Gastrocnemius medialis (tissue), 4 donors: ENCODE data around the gene FBN2.

Experiments used
- POLR2A ChIP-seq, 2 donors: fragments of 450-650 bp; IDR thresholded peaks; one replicate each; pipeline ENCODE4 v1.6.1; 2017; ENCODE audit warnings: antibody characterized with exemption in 2 of 2, mild to moderate bottlenecking in 2 of 2, moderate library complexity in 2 of 2
- TF ChIP-seq, protein P1 (sequence below), 5 experiments: fragments of 450-650 bp in 3 of 5; fragments of 200-600 bp in 2 of 5; sonication (generic) in 2 of 5; IDR thresholded peaks in 4 of 5; conservative IDR thresholded peaks in 1 of 5; 1 replicate in 4 of 5; 2 replicates in 1 of 5; pipeline ENCODE4 v1.5.1; 2016 to 2019; ENCODE audit warnings: antibody characterized with exemption in 5 of 5, mild to moderate bottlenecking in 3 of 5, moderate library complexity in 3 of 5

DNA sequence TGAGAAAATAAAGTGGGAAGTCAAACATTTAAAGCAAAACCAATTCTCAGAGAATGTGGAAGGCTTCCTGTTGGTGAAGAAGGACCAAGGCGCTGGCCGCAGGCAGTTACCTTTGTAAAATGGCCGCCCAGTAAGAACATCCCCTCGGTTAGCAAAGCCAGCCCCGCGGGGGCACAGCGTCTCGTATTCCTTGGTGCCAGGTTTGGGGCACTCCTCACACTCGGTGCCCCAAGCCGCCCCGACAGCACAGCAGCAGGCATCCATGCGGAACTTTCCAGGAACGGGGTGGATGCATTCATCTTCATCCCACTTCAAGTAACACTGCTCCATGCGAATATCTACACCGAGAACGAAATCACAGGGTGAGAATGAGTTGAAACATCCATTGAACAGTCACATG, 192.8 kb downstream of the FBN2 start:
- TF ChIP-seq, protein P1, sequence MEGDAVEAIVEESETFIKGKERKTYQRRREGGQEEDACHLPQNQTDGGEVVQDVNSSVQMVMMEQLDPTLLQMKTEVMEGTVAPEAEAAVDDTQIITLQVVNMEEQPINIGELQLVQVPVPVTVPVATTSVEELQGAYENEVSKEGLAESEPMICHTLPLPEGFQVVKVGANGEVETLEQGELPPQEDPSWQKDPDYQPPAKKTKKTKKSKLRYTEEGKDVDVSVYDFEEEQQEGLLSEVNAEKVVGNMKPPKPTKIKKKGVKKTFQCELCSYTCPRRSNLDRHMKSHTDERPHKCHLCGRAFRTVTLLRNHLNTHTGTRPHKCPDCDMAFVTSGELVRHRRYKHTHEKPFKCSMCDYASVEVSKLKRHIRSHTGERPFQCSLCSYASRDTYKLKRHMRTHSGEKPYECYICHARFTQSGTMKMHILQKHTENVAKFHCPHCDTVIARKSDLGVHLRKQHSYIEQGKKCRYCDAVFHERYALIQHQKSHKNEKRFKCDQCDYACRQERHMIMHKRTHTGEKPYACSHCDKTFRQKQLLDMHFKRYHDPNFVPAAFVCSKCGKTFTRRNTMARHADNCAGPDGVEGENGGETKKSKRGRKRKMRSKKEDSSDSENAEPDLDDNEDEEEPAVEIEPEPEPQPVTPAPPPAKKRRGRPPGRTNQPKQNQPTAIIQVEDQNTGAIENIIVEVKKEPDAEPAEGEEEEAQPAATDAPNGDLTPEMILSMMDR (IDR thresholded peaks at IDR 0.05 in 4 of 5, conservative IDR thresholded peaks at IDR 0.05 in 1 of 5) = no peak
- no peak for TF ChIP-seq POLR2A (IDR thresholded peaks at IDR 0.05)
